IPS-18a (cell line): ENCODE data around the gene SLC13A4.
"Not testable (repeated sequence)": the region's sequence is repeated elsewhere in the genome, so short reads cannot be mapped to it uniquely, and the experiment has no call there.

Experiments
- H3K27ac ChIP-seq: one replicate; pipeline ENCODE4 v1.5.1; 2013; ENCODE audit warnings: low read length
- H3K27me3 ChIP-seq: one replicate; pipeline ENCODE4 v1.6.1; 2013; ENCODE audit warnings: mild to moderate bottlenecking, low read length; ENCODE audit not compliant: control insufficient read depth, insufficient read depth
- H3K36me3 ChIP-seq: one replicate; pipeline ENCODE4 v1.6.1; 2013; ENCODE audit warnings: low read depth, low read length; ENCODE audit not compliant: control insufficient read depth
- H3K4me1 ChIP-seq: one replicate; pipeline ENCODE4 v1.6.1; 2013; ENCODE audit warnings: low read depth, low read length; ENCODE audit not compliant: control insufficient read depth
- H3K4me3 ChIP-seq: one replicate; pipeline ENCODE4 v1.5.1; 2013; ENCODE audit warnings: low read length
- H3K9ac ChIP-seq: one replicate; pipeline ENCODE4 v1.6.1; 2013; ENCODE audit warnings: mild to moderate bottlenecking, low read length, moderate library complexity
- H3K9me3 ChIP-seq: one replicate; pipeline ENCODE4 v1.6.1; 2013; ENCODE audit warnings: low read depth, low read length; ENCODE audit not compliant: control insufficient read depth

Gene SLC13A4

DNA sequence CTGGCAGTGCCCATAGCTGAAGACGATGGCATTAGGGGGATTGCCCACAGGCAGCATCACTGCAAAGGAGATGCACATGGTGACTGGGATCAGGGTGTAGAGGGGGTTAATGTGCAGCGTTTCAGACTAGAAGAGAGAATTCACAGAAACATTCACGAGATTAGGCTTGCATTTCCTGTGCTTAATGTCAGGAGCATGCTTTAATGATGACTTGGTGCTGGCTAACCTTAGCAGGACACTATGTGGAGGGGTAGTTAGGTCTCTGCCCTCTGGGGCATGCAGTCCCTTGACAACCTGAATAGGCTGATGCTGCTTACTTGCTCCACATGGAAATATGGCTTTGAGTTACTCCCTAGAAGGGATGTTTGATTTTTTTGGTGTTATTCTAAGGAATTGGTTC, 43.9 kb downstream of the SLC13A4 start:
- Histone ChIP-seq H3K9ac (no peak overlapping the region), H3K27ac (no peak overlapping the region), H3K27me3 (no peaks in the 10 kb centered on the region), H3K4me1 (no peaks in the 10 kb centered on the region), H3K4me3 (no peak overlapping the region), H3K36me3 (no peaks in the 10 kb centered on the region), H3K9me3 (no peaks in the 10 kb centered on the region)

DNA sequence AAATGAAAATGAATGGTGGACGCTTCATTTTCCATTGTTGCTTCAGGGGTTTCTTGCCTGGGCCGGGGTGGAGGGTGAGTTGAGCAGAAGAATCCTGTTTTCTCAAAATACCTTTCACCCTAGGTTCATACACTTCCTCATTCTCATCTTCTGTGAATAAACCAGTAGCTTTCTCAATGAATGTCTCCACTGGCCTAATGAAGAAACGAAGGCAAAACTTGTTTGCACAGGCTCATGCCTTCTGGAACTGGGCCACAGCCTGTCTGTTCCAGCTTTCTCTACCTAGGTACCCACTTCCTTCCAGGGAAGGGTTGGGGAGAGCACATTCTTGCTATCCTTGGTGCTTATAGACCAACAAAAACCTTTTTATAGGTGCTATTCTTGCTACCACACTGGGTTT, 44.4 kb downstream of the SLC13A4 start:
- H3K27ac ChIP-seq = no peak overlapping the region
- no peak overlapping the region for H3K9ac ChIP-seq
- no peaks in the 10 kb centered on the region for H3K27me3 ChIP-seq
- H3K9me3 ChIP-seq = no peaks in the 10 kb centered on the region
- H3K4me3 ChIP-seq = no peak overlapping the region
- H3K4me1 ChIP-seq = no peaks in the 10 kb centered on the region
- H3K36me3 ChIP-seq = no peaks in the 10 kb centered on the region

DNA sequence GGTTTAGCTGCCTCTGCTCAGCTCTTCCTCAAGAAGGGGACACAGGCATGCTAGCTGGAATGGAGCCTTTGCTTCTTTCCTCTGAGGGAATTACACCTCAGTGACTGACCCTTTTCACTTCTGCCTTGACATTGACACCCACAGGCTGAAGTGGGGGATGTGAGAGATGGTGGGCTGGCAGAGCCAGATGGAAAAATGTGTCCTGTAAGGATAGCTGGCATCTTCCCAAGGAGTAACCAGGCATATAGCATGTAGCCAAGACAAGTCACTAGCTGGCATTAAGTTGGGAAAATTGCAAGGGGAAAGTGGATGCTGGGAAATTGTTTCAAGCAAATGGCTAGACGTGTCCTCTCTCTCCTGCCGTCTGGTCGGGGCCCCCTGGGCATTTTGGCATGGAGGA, 45.8 kb downstream of the SLC13A4 start:
- Histone ChIP-seq H3K27me3 (no peaks in the 10 kb centered on the region), H3K9me3 (no peaks in the 10 kb centered on the region), H3K4me3 (no peak overlapping the region), H3K36me3 (peaks cover 7% of the 10 kb centered on the region), H3K9ac (no peak overlapping the region), H3K27ac (no peak overlapping the region), H3K4me1 (no peaks in the 10 kb centered on the region)

DNA sequence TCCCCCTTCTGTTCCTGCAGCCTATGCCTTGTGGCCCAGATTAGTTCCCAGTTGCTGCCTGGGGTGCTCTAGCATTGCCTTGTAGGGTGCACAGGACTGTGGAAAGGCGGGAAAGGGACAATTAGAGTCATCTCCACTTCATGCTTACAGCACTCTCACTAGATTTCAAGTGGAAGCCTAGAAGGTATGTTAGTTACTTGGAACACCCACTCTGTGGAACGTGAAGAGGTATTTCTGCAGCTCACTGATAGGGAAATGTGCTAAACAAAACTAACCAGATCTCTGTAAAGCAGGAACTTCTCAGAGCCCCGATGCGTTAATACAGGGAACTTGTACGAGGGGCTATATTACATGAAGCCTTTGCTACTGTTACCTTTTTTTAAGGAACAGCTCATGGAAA, 46.2 kb downstream of the SLC13A4 start:
- Histone ChIP-seq H3K27ac (no peak overlapping the region), H3K27me3 (no peaks in the 10 kb centered on the region), H3K9ac (no peak overlapping the region), H3K4me3 (no peak overlapping the region), H3K36me3 (peaks cover 9% of the 10 kb centered on the region), H3K9me3 (no peaks in the 10 kb centered on the region), H3K4me1 (no peaks in the 10 kb centered on the region)

DNA sequence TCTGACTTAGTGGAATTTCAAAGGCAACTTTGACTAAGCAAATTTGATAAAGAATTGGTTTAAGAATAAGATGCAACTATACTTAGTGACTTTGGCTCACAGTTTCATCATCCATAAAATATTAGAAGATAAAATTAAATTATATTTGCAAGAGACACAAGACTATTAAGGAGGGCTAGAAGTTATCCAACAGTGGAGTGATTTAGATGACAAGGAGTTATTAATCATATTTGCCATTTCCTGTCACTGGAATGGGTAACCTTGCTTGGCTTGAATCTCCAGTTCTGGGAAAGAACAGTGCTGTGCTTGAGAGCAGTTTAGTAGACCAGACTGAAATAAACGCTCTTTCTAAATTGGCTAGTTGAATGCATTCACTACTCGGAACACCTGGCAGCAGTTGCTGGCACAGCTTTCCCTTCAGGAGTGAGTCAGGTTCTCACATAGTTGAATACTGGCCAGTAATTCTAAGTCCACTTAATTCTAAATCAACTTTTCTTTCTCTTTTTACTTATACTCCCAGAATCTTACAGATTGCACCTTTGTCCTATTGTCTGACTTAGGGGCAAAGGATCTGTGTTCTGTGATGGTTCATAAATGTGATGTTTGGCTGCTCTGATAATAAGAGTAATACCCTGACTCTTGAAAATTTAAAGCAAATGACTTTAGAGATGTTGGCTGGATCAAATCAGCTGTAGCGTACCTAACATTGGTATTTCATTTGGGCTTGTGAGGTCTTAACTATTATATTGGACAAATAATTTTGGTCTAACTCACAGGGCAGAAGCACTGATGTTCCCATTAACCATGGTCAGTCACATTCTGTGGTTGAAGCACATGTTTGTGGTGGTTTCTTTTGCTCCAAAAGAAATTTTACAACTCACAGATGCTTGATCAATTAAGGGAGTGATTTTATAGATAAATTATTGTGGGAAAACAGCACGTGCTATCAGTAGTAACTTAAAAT, 49.1 kb downstream of the SLC13A4 start:
- Histone ChIP-seq H3K4me1 (no peaks in the 10 kb centered on the region), H3K4me3 (no peak overlapping the region), H3K27me3 (no peaks in the 10 kb centered on the region), H3K9ac (no peak overlapping the region), H3K36me3 (peaks cover 19% of the 10 kb centered on the region), H3K27ac (no peak overlapping the region), H3K9me3 (no peaks in the 10 kb centered on the region)

DNA sequence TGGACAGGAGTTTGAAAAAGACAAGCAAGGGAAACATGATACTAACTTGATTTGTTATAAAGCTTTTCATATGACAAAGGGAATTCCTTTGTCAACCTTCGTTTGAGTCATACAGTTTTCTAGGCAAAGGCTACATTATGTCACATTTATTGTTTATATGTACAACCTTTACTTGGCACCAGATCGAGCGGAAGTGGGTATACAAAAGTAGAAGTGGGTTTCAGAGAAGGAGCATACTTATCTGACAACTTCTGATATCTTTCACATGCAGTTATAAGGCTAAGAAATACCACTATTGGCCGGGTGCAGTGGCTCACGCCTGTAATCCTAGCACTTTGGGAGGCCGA, 54.7 kb downstream of the SLC13A4 start:
- H3K9me3 ChIP-seq = no peaks in the 10 kb centered on the region
- no peak overlapping the region for H3K4me3 ChIP-seq
- H3K36me3 ChIP-seq = peaks cover 19% of the 10 kb centered on the region
- H3K27me3 ChIP-seq = no peaks in the 10 kb centered on the region
- no peaks in the 10 kb centered on the region for H3K4me1 ChIP-seq
- no peak overlapping the region for H3K27ac ChIP-seq
- H3K9ac ChIP-seq = no peak overlapping the region

DNA sequence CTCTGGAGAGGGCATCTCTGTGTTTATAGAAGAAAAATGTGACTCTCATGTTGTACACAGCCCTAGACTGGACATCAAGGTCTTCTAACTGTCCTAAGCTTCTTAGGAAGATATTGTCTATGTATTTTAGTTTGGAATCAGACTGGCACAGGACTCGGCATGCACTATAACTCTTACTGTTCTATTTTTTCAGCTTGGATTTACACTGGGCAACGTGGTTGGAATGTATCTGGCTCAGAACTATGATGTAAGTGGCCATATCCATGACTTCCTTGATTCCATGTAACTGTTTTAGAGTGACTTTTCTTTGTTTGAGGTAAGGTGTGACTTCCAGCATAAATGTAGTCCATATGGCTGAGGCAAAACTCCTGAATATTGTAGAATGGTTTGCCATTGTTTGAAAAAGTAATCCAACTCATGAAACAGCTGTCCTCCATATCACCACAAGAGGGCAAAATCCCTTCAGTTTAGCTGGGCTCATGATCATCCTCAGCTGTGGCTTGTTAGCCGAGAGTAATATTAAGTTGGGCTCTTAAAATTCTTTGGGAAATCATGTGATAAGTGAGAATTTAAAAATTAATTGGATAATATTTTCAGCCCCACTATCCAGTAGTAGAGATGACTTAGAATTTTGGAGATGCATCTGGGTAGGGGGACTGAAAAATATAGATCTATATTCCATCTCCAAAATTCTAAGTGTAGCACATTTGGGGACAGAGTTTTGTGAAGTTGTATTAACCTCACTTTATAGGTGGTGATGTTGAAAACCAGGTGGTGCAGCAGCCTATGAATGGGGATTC, 55.2 kb downstream of the SLC13A4 start:
- no peaks in the 10 kb centered on the region for H3K27me3 ChIP-seq
- H3K36me3 ChIP-seq = peaks cover 14% of the 10 kb centered on the region
- no peak overlapping the region for H3K27ac ChIP-seq
- H3K9me3 ChIP-seq = no peaks in the 10 kb centered on the region
- no peak overlapping the region for H3K4me3 ChIP-seq
- H3K9ac ChIP-seq = no peak overlapping the region
- no peaks in the 10 kb centered on the region for H3K4me1 ChIP-seq

DNA sequence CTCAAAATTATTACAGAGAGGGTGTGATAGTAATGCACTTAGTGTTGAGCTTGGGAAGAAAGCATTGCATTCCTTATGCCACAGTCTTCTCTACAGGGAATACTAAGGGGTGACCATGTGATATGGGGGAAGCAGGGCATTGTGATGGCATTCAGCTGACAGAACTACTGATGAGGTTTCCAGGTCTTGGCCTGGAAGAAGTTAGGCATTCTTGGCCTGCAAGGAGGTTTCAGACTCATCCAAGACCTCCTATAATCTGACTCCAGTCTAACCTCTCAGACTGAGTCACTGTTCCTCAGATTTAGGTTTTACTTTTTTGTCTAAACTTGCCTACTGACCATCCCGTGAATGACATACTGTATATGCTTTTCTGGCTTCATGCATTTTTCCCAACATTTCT, 57.8 kb downstream of the SLC13A4 start:
- Histone ChIP-seq H3K4me3 (no peak overlapping the region), H3K36me3 (peaks cover 7% of the 10 kb centered on the region), H3K27me3 (no peaks in the 10 kb centered on the region), H3K27ac (no peak overlapping the region), H3K9ac (no peak overlapping the region), H3K9me3 (no peaks in the 10 kb centered on the region), H3K4me1 (no peaks in the 10 kb centered on the region)

DNA sequence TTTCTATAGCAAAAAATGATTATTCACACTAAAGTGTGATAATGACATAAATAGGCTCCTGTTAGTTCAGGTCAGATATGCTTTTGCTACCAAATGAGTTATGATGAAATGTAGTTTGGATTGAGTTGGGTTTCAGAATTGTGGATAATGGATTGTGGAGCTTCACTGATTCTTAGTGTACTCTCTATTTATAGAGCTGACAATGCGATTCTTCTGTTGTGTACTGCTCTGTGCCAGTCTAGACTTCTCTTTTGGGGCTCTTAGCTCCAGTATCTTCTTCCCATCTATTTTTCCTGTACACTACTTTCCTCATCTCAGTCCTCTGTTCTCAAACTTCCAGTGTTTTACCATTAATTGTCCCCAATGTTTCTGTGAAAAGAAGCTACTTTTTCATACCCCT, 58.2 kb downstream of the SLC13A4 start:
- Histone ChIP-seq H3K9ac (no peak overlapping the region), H3K36me3 (peaks cover 7% of the 10 kb centered on the region), H3K4me1 (no peaks in the 10 kb centered on the region), H3K27me3 (no peaks in the 10 kb centered on the region), H3K9me3 (no peaks in the 10 kb centered on the region), H3K27ac (no peak overlapping the region), H3K4me3 (no peak overlapping the region)

DNA sequence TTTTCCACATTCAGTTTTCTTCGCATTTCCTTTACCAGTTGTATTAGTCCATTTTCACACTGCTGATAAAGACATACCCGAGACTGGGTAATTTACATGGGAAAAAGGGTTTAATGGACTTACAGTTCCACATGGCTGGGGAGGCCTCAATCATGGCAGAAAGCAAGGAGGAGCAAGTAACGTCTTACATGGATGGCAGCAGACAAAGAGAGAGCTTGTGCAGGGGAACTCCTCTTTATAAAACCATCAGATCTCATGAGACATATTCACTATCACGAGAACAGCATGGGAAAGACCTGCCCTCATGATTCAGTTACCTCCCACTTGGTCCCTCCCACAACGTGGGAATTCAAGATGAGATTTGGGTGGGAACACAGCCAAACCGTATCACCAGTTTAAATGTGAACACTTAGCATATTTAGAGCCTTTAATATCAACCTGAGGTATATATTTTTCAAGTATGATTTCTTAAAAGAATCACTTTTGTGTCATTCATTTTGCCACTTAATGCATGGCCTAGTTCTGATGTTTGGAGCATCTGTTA, 59.1 kb downstream of the SLC13A4 start:
- H3K27ac ChIP-seq, H3K9me3 ChIP-seq, H3K36me3 ChIP-seq, H3K4me3 ChIP-seq, H3K9ac ChIP-seq, H3K27me3 ChIP-seq, H3K4me1 ChIP-seq: not testable (repeated sequence)

DNA sequence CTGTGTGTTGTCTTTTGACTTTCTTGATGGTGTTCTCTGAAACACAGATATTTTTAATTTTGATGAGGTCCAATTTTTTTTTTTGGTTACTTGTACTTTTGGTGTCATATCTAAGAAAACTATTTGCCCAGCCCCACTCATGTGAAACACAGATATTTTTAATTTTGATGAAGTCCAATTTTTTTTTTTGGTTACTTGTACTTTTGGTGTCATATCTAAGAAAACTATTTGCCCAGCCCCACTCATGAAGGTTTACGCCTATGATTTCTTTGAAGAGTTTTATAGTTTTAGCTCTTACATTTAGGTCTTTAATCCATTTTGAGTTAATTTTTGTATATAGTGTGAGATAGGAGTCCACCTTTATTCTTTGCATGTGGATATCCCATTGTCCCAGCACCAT, 60.4 kb downstream of the SLC13A4 start:
- H3K27ac ChIP-seq, H3K4me3 ChIP-seq, H3K27me3 ChIP-seq, H3K9ac ChIP-seq, H3K4me1 ChIP-seq, H3K9me3 ChIP-seq, H3K36me3 ChIP-seq: not testable (repeated sequence)
